Astrocyte (in vitro differentiated cells and primary cell): Measurements from ENCODE around the gene NEDD9. TPM values are rescaled to one million over a fixed set of nuclear protein-coding genes. Genes with fewer than 3 reads are reported as not detected.

Experiments used
- DNase-seq: peaks from one replicate; pipeline ENCODE4 v3.0.0-alpha.2; 2010; ENCODE audit warnings: low read depth
- FAIRE-seq: peaks from 2 replicates; lab custom pipeline; 2011; peaks lifted over from hg19 to GRCh38; lab: Jason Lieb, UNC
- H2AFZ ChIP-seq: 2 replicates; pipeline ENCODE4 v1.6.0; 2012; ENCODE audit warnings: low read depth, low read length, inconsistent platforms
- H3K27ac ChIP-seq: 2 replicates; pipeline ENCODE4 v1.5.1; 2011; ENCODE audit warnings: low read depth, low read length, inconsistent platforms
- H3K27me3 ChIP-seq: 2 replicates; pipeline ENCODE4 v1.6.0; 2011; ENCODE audit warnings: low read length, inconsistent platforms; ENCODE audit not compliant: insufficient read depth
- H3K36me3 ChIP-seq: 2 replicates; pipeline ENCODE4 v1.5.1; 2011; ENCODE audit warnings: low read length, inconsistent platforms; ENCODE audit not compliant: insufficient read depth
- H3K4me1 ChIP-seq: 2 replicates; pipeline ENCODE4 v1.5.1; 2011; ENCODE audit warnings: low read length, inconsistent platforms; ENCODE audit not compliant: insufficient read depth
- H3K4me2 ChIP-seq: 2 replicates; pipeline ENCODE4 v1.6.0; 2012; ENCODE audit warnings: low read length, inconsistent platforms
- H3K4me3 ChIP-seq: 2 replicates; pipeline ENCODE4 v1.5.1; 2011; ENCODE audit warnings: low read depth, mild to moderate bottlenecking, low read length, inconsistent platforms; ENCODE audit not compliant: insufficient read depth
- H3K79me2 ChIP-seq: 2 replicates; pipeline ENCODE4 v1.6.0; 2012; ENCODE audit warnings: mild to moderate bottlenecking, low read length, inconsistent platforms; ENCODE audit not compliant: insufficient read depth
- H3K9ac ChIP-seq: 2 replicates; pipeline ENCODE4 v1.6.0; 2012; ENCODE audit warnings: mild to moderate bottlenecking, low read length, inconsistent platforms
- H3K9me3 ChIP-seq: 2 replicates; pipeline ENCODE4 v1.5.1; 2012; ENCODE audit warnings: low read depth, mild to moderate bottlenecking, low read length, inconsistent platforms; ENCODE audit not compliant: insufficient read depth
- H4K20me1 ChIP-seq: 2 replicates; pipeline ENCODE4 v1.6.0; 2012; ENCODE audit warnings: low read length, inconsistent platforms; ENCODE audit not compliant: insufficient read depth
- H3K27ac Mint-ChIP-seq: one replicate; pipeline ENCODE4 v1.8.0; 2021; ENCODE audit warnings: mild to moderate bottlenecking, mixed read lengths; ENCODE audit not compliant: unreplicated experiment
- H3K27me3 Mint-ChIP-seq: one replicate; pipeline ENCODE4 v1.8.0; 2021; ENCODE audit warnings: low read depth, mixed read lengths; ENCODE audit not compliant: unreplicated experiment
- H3K36me3 Mint-ChIP-seq: one replicate; pipeline ENCODE4 v1.8.0; 2021; ENCODE audit warnings: low read depth, mixed read lengths; ENCODE audit not compliant: unreplicated experiment
- H3K4me1 Mint-ChIP-seq: one replicate; pipeline ENCODE4 v1.8.0; 2021; ENCODE audit warnings: low read depth, mixed read lengths; ENCODE audit not compliant: unreplicated experiment
- H3K4me3 Mint-ChIP-seq: one replicate; pipeline ENCODE4 v1.8.0; 2021; ENCODE audit warnings: mild to moderate bottlenecking, moderate library complexity, mixed read lengths; ENCODE audit not compliant: unreplicated experiment
- H3K9me3 Mint-ChIP-seq: one replicate; pipeline ENCODE4 v1.8.0; 2021; ENCODE audit warnings: mild to moderate bottlenecking, mixed read lengths; ENCODE audit not compliant: unreplicated experiment
- EZH2 ChIP-seq: IDR thresholded peaks from 2 replicates; pipeline ENCODE4 v1.6.1; 2012; ENCODE audit warnings: mild to moderate bottlenecking, low read length, inconsistent platforms; ENCODE audit not compliant: insufficient read depth
- total RNA-seq: library from RNA; stranded (reverse); gene quantifications from 2 replicates; pipeline ENCODE4 v1.2.1, GENCODE V29; 2021
- TF ChIP-seq, protein P1 (sequence below): IDR thresholded peaks from 2 replicates; pipeline ENCODE4 v1.5.1; 2011; ENCODE audit warnings: low read depth, mild to moderate bottlenecking, inconsistent platforms, low read length, moderate library complexity; ENCODE audit not compliant: insufficient read depth

NEDD9 gene
- total RNA-seq, 1 donor from 2014 or later = 39.6 TPM

DNA sequence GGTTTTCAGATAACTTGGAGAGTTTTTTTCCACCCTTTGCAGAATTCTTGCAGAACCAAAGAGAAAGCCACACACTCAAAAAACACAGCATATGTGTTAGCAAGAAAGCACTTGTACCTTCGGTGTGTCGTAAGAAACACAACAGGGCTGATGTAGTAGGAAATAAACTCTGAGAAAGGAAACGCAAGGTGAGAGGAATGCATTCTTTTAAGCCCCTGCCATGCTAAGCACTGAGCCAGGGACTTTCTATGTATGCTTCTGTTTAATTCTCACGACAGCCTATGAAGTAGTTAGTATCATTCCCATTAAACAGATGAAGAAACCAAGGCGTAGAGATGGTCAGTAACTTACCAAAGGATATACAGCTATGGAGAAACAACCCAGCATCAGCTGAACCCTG, 23.1 kb downstream of the NEDD9 start:
- Mint-ChIP-seq H3K27me3 (no peaks in the 10 kb centered on the region), H3K4me1 (peaks cover 62% of the 10 kb centered on the region), H3K4me3 (no peak overlapping the region), H3K9me3 (peaks cover 4% of the 10 kb centered on the region), H3K27ac (peak overlapping the region; percentile 27), H3K36me3 (peaks cover 14% of the 10 kb centered on the region)
- Histone ChIP-seq H3K36me3 (peaks cover 31% of the 10 kb centered on the region), H3K27me3 (no peaks in the 10 kb centered on the region), H3K4me1 (peaks cover 76% of the 10 kb centered on the region), H4K20me1 (peaks cover 1% of the 10 kb centered on the region), H3K9ac (peak overlapping the region; percentile 63), H3K4me2 (peak overlapping the region; percentile 15), H3K79me2 (peaks cover 83% of the 10 kb centered on the region), H3K27ac (peak overlapping the region; percentile 98), H3K4me3 (no peak overlapping the region), H3K9me3 (no peaks in the 10 kb centered on the region), H2AFZ (no peak overlapping the region)
- DNase-seq = no peak
- FAIRE-seq = no peak
- no peak for TF ChIP-seq EZH2
- TF ChIP-seq, protein P1, sequence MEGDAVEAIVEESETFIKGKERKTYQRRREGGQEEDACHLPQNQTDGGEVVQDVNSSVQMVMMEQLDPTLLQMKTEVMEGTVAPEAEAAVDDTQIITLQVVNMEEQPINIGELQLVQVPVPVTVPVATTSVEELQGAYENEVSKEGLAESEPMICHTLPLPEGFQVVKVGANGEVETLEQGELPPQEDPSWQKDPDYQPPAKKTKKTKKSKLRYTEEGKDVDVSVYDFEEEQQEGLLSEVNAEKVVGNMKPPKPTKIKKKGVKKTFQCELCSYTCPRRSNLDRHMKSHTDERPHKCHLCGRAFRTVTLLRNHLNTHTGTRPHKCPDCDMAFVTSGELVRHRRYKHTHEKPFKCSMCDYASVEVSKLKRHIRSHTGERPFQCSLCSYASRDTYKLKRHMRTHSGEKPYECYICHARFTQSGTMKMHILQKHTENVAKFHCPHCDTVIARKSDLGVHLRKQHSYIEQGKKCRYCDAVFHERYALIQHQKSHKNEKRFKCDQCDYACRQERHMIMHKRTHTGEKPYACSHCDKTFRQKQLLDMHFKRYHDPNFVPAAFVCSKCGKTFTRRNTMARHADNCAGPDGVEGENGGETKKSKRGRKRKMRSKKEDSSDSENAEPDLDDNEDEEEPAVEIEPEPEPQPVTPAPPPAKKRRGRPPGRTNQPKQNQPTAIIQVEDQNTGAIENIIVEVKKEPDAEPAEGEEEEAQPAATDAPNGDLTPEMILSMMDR = no peak

DNA sequence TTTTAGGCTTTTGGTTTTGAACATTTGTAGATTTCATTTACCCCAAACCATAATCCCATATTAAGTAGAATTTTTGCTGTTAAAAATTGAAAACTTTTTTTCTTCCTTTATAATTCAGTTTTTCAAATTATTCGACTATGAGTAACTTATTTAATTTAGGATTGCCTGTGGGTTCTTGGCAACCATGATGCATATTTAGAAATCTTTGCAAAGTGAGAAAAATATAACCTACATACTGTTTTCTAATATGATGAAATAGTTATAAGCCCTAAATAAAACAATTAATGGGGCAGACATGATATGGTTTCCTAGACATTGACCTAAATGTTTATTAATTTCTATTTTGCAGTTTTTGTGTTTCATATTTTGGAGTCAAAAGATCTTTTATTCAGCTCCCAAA, 23.6 kb downstream of the NEDD9 start:
- peaks cover 31% of the 10 kb centered on the region for H3K36me3 ChIP-seq
- H4K20me1 ChIP-seq = no peaks in the 10 kb centered on the region
- H2AFZ ChIP-seq = no peak overlapping the region
- FAIRE-seq (no peak), DNase-seq (no peak)
- Mint-ChIP-seq H3K27me3 (no peaks in the 10 kb centered on the region), H3K27ac (peak overlapping the region; percentile 98), H3K9me3 (peaks cover 4% of the 10 kb centered on the region), H3K4me3 (no peak overlapping the region), H3K4me1 (peaks cover 65% of the 10 kb centered on the region), H3K36me3 (peaks cover 15% of the 10 kb centered on the region)
- no peaks in the 10 kb centered on the region for H3K9me3 ChIP-seq
- H3K4me1 ChIP-seq = peaks cover 71% of the 10 kb centered on the region
- peaks cover 82% of the 10 kb centered on the region for H3K79me2 ChIP-seq
- no peak overlapping the region for H3K4me3 ChIP-seq
- H3K4me2 ChIP-seq = no peak overlapping the region
- no peaks in the 10 kb centered on the region for H3K27me3 ChIP-seq
- peak overlapping the region; percentile 98 for H3K27ac ChIP-seq
- TF ChIP-seq EZH2 = no peak
- TF ChIP-seq, protein P1 = no peak
- H3K9ac ChIP-seq = peak overlapping the region; percentile 63

DNA sequence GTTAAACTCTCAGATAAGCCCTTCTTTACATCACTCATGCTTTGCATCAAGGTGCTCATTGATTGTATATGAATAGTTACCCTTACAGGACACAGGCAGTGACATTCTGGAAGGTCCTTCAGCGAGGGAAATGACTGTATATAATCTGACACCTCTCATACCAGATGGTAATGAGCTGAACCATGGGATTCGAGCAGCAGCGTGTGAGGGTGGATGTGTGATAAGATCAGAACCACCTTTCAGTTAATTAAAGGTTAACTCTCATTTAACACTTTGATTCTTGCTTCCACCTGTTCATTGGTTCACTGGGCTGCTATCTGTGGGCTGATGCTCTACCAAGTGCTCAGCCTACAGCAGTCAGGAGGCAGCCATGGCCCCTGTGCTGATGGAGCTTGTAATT, 24.2 kb downstream of the NEDD9 start:
- Mint-ChIP-seq H3K4me1 (peaks cover 70% of the 10 kb centered on the region), H3K27ac (peak overlapping the region; percentile 98), H3K4me3 (no peak overlapping the region), H3K9me3 (no peaks in the 10 kb centered on the region), H3K27me3 (no peaks in the 10 kb centered on the region), H3K36me3 (peaks cover 17% of the 10 kb centered on the region)
- Histone ChIP-seq H3K4me3 (no peak overlapping the region), H3K36me3 (peaks cover 33% of the 10 kb centered on the region), H3K4me2 (no peak overlapping the region), H3K27ac (peak overlapping the region; percentile 98), H3K27me3 (no peaks in the 10 kb centered on the region), H3K4me1 (peaks cover 70% of the 10 kb centered on the region), H4K20me1 (no peaks in the 10 kb centered on the region), H3K9ac (peak overlapping the region; percentile 63), H3K9me3 (no peaks in the 10 kb centered on the region), H3K79me2 (peaks cover 82% of the 10 kb centered on the region), H2AFZ (no peak overlapping the region)
- no peak for TF ChIP-seq EZH2
- TF ChIP-seq, protein P1 = no peak
- DNase-seq (no peak), FAIRE-seq (no peak)
